Psoas muscle (tissue), 8 donors: ENCODE measurements around the gene TMEM239. TPM values are rescaled to one million over a fixed set of nuclear protein-coding genes. Genes with fewer than 3 reads are reported as not detected.

Experiments
- ATAC-seq, 4 donors: fragments of 200-7000 bp; cut with Tn5 transposase; one replicate each; pipeline ENCODE4 v1.9.1; 2020; ENCODE audit warnings: moderate library complexity in 3 of 4, mild to moderate bottlenecking in 2 of 4
- DNase-seq, 2 donors: peaks; one replicate each; pipeline ENCODE4 v3.0.0-alpha.2; 2020
- H3K27ac ChIP-seq: fragments of 200-600 bp; one replicate; pipeline ENCODE4 v1.8.0; 2022
- H3K27me3 ChIP-seq, 3 donors: fragments of 200-600 bp in 1 of 3; one replicate each; pipeline versions ENCODE4 v1.6.1 to v1.8.0; 2013 to 2022; ENCODE audit warnings: low read length in 2 of 3, mild to moderate bottlenecking in 2 of 3, moderate library complexity in 1 of 3; ENCODE audit not compliant: insufficient read depth in 3 of 3
- H3K36me3 ChIP-seq, 2 donors: fragments of 200-600 bp in 1 of 2; one replicate each; pipeline versions ENCODE4 v1.6.1 to v1.8.0; 2013 to 2022; ENCODE audit warnings: low read depth in 1 of 2, mild to moderate bottlenecking in 1 of 2, moderate library complexity in 1 of 2; ENCODE audit not compliant: insufficient read depth in 1 of 2
- H3K4me1 ChIP-seq: fragments of 200-600 bp; one replicate; pipeline ENCODE4 v1.8.0; 2022
- H3K4me3 ChIP-seq: fragments of 200-600 bp; one replicate; pipeline ENCODE4 v1.8.0; 2022; ENCODE audit warnings: mild to moderate bottlenecking
- H3K9me3 ChIP-seq: fragments of 200-600 bp; one replicate; pipeline ENCODE4 v1.8.0; 2022
- WGBS, 3 donors: extraction: QIAGEN DNeasy Blood & Tissue Kit; methylation state at CpG; one replicate each; pipeline versions ENCODE4 v1.1.6 to v1.1.7; 2013; 5-methylcytosine and 5-hydroxymethylcytosine counted together
- intact Hi-C, 2 donors: fragments of 100-400 bp; cut with DNase I; formaldehyde crosslinking; loops; one replicate each; pipeline versions ENCODE4 v1.11.0 to v1.14.2; 2022
- polyA plus RNA-seq, 3 donors: library from polyadenylated mRNA; stranded (reverse); fragments of 200-250 nt; gene quantifications; one replicate each; pipeline ENCODE4 v1.2.3, GENCODE V29; 2013
- total RNA-seq, 4 donors: library from RNA; stranded (reverse); fragmentation: NEBNext Ultra II Directional in 2 of 4; extraction: Animal tissue kit (Norgen Biotek cat#: 25700) in 2 of 4; gene quantifications; one replicate each; pipeline versions ENCODE4 v1.2.1 to v1.2.4, GENCODE V29; 2021 to 2023
- TF ChIP-seq, protein P1 (sequence below): fragments of 200-600 bp; IDR thresholded peaks from one replicate; pipeline ENCODE4 v1.8.0; 2022; ENCODE audit warnings: antibody characterized with exemption
- donor health status: healthy with polysubstance abuse.
- donor health status: DM: no; HTN: no; CAD: no; lungs with moderate emphysema.
- donor health status: Bipolar disorder and iron deficiency.
- donor health status: healthy.
- donor health status: DM: yes; HTN: yes; CAD: no.
- donor health status: DM: no; HTN: no; CAD: no.
- donor health status: DM: no; HTN: no; CAD: no.
- donor health status: DM: yes; HTN: yes; CAD: no.

Gene TMEM239
- total and polyA plus RNA-seq, 7 donors, result not detected

DNA sequence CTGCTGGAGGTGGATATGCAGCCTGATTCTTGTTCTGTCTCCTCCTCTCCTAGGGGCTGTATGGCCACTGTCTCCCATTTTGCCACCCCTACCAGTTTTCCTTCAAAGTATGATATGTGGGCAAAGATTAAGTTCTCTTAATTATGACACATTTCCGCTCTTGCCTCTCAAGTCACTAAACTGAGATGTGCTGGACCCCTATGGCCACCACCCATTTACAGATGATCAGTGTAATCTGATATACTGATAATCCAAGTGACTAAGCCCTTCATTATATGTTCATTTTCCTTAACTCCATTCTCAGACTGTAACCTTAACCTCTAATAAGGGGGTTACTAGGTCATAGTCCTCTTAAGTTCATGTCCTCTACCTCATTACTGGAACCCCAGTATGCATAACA, 2.1 kb upstream of the TMEM239 start:
- peaks cover 0 to 47% (median 9%) of the 10 kb centered on the region in 3 donors for H3K27me3 ChIP-seq
- no peak for ATAC-seq
- WGBS, 3 donors, result 95 to 96% (median 96%) methylated on average over 1 of the region's 1 CpG

DNA sequence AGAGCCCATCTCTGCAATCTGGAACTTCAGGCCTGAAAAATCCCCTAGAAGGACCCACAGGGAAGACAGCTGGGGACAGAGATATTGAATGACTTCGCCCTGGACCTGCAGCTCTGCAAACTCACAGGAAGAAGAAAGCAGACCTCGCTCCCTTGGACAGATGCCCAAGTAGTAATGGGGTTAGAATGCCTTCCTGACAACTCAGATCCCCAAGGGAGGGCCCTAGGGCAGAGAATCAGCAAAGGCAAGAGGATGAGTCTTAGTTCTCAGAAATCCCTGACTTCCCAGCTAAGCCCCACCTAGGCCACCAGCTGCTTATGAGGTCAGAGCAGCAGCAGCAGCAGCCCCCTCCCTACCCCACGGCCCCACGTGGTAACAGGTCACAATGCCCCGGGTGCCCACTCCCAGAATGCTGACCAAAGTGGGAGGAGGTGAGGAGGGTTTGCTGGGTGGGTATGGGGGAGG, 1.5 kb upstream of the TMEM239 start, which contains the start of gene C20orf141:
Gene C20orf141 (plus strand): TSS at position 401 of the 465 bp plus-strand sequence. CDS start 198 bp downstream, outside the sequence.
- peaks cover 0 to 48% (median 10%) of the 10 kb centered on the region in 3 donors for H3K27me3 ChIP-seq
- ATAC-seq, result peak in 3 of 4 donors; percentile 52 to 67 (median 60)
- no peak within 1 kb of the TSS for H3K27ac ChIP-seq
- 22 to 23% (median 22%) methylated on average over 5 of the region's 5 CpGs for WGBS, 3 donors
- H3K36me3 ChIP-seq, result no peaks in the 10 kb centered on the region
- intact Hi-C loops, result no loop called here
- H3K4me3 ChIP-seq, result no peak within 1 kb of the TSS
- H3K9me3 ChIP-seq, result peaks cover 5% of the 10 kb centered on the region
- TF ChIP-seq, protein P1, sequence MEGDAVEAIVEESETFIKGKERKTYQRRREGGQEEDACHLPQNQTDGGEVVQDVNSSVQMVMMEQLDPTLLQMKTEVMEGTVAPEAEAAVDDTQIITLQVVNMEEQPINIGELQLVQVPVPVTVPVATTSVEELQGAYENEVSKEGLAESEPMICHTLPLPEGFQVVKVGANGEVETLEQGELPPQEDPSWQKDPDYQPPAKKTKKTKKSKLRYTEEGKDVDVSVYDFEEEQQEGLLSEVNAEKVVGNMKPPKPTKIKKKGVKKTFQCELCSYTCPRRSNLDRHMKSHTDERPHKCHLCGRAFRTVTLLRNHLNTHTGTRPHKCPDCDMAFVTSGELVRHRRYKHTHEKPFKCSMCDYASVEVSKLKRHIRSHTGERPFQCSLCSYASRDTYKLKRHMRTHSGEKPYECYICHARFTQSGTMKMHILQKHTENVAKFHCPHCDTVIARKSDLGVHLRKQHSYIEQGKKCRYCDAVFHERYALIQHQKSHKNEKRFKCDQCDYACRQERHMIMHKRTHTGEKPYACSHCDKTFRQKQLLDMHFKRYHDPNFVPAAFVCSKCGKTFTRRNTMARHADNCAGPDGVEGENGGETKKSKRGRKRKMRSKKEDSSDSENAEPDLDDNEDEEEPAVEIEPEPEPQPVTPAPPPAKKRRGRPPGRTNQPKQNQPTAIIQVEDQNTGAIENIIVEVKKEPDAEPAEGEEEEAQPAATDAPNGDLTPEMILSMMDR, result no peak
- H3K4me1 ChIP-seq, result no peaks in the 10 kb centered on the region
- peak; percentile 58 to 82 for DNase-seq

More for the DNA sequence above, 2.1 kb upstream of the TMEM239 start:
- intact Hi-C loops, result no loop called here
- TF ChIP-seq, protein P1, result no peak
- H3K36me3 ChIP-seq, result no peaks in the 10 kb centered on the region
- no peak for DNase-seq
- H3K9me3 ChIP-seq, result peaks cover 5% of the 10 kb centered on the region
- no peak overlapping the region for H3K27ac ChIP-seq
- no peaks in the 10 kb centered on the region for H3K4me1 ChIP-seq
- H3K4me3 ChIP-seq, result no peak overlapping the region

DNA sequence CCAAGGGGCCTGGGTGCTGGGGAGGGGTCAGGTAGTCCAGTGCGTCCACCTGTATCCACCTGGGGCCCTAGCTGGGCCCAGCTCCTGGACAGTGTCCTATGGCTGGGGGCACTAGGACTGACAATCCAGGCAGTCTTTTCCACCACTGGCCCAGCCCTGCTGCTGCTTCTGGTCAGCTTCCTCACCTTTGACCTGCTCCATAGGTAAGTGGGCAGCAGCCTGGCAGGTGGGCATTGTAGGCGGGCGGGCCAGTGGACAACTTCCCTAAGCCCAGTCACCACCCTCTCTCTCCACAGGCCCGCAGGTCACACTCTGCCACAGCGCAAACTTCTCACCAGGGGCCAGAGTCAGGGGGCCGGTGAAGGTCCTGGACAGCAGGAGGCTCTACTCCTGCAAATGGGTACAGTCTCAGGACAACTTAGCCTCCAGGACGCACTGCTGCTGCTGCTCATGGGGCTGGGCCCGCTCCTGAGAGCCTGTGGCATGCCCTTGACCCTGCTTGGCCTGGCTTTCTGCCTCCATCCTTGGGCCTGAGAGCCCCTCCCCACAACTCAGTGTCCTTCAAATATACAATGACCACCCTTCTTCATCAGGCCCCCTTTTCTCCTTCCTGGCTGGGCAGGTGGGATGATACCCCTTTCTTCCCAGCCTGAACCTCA, 793 bp upstream of the TMEM239 start:
- ATAC-seq, result no peak
- TF ChIP-seq, protein P1, result no peak
- Histone ChIP-seq H3K9me3 (peaks cover 5% of the 10 kb centered on the region), H3K4me3 (no peak overlapping the region), H3K4me1 (no peaks in the 10 kb centered on the region), H3K36me3 (no peaks in the 10 kb centered on the region), H3K27ac (no peak overlapping the region), H3K27me3 (peaks cover 0 to 56% (median 12%) of the 10 kb centered on the region in 3 donors)
- intact Hi-C loops, result no loop called here
- no peak for DNase-seq
- WGBS, 3 donors, result 88 to 93% (median 89%) methylated on average over 8 of the region's 8 CpGs

DNA sequence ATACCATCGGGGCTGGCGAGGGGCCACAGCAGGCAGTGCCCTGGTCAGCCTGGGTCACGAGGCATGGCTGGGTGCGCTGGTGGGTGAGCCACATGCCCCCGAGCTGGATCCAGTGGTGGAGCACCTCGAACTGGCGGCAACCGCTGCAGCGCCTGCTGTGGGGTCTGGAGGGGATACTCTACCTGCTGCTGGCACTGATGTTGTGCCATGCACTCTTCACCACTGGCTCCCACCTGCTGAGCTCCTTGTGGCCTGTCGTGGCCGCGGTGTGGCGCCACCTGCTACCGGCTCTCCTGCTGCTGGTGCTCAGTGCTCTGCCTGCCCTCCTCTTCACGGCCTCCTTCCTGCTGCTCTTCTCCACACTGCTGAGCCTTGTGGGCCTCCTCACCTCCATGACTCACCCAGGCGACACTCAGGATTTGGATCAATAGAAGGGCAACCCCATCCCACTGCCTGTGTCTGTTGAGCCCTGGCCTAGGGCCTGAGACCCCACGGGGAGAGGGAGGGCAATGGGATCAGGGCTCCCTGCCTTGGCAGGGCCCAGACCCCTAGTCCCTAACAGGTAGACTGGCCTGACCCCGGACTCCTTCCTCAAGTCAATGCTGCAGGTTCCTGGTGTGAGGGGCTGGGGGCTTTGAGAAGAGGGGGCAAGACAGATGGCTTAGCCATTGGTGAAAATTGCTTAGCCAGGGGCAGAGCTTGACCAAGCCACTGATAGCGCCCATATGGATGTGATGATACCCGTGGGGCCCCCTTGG, 598 bp downstream of the TMEM239 start:
- Histone ChIP-seq H3K36me3 (no peaks in the 10 kb centered on the region), H3K27me3 (peaks cover 0 to 60% (median 20%) of the 10 kb centered on the region in 3 donors), H3K4me1 (no peaks in the 10 kb centered on the region), H3K27ac (no peak overlapping the region), H3K9me3 (peaks cover 5% of the 10 kb centered on the region), H3K4me3 (no peak overlapping the region)
- intact Hi-C loops, result no loop called here
- no peak for DNase-seq
- 74 to 92% (median 80%) methylated on average over 12 to 20 of the region's 20 CpGs for WGBS, 3 donors
- TF ChIP-seq, protein P1, result no peak
- no peak for ATAC-seq
